HepG2 (cell line): ENCODE data around the gene WDR53. TPM values are rescaled to one million over a fixed set of nuclear protein-coding genes. Genes with fewer than 3 reads are reported as not detected.

ENCODE experiments used
- AFF4 ChIP-seq: sonication (generic); formaldehyde crosslinking; IDR thresholded peaks from 2 replicates; pipeline ENCODE4 v1.4.0; 2020; ENCODE audit warnings: missing genetic modification reagents
- BCL3 ChIP-seq: sonication (generic); formaldehyde crosslinking; IDR thresholded peaks from 2 replicates; pipeline ENCODE4 v1.5.1; 2020; ENCODE audit warnings: mild to moderate bottlenecking, missing genetic modification reagents, moderate library complexity
- CREB1 ChIP-seq, 2 experiments: fragments of 450-650 bp in 1 of 2; IDR thresholded peaks; 2 replicates each; pipeline ENCODE4 v1.6.1; 2016 to 2017; ENCODE audit warnings: control low read depth in 1 of 2, mild to moderate bottlenecking in 1 of 2, missing compliant biosample characterization in 1 of 2, missing genetic modification characterization in 1 of 2
- CTCF ChIP-seq: sonication (generic); formaldehyde crosslinking; IDR thresholded peaks from 2 replicates; pipeline ENCODE4 v1.5.0; 2020; ENCODE audit warnings: mild to moderate bottlenecking, missing genetic modification reagents, moderate library complexity
- EHMT2 ChIP-seq: fragments of 200-600 bp; sonication (generic); IDR thresholded peaks from 2 replicates; pipeline ENCODE4 v1.7.0; 2017; ENCODE audit warnings: antibody characterized with exemption, low read depth, low read length, borderline replicate concordance
- ELF4 ChIP-seq: sonication (generic); formaldehyde crosslinking; IDR thresholded peaks from 2 replicates; pipeline ENCODE4 v1.5.0; 2020; ENCODE audit warnings: missing genetic modification reagents, mild to moderate bottlenecking, moderate library complexity, borderline replicate concordance
- ERF ChIP-seq: IDR thresholded peaks from 2 replicates; pipeline ENCODE4 v1.6.1; 2018; ENCODE audit warnings: missing biosample characterization, missing genetic modification reagents
- MTERF4 ChIP-seq: sonication (generic); formaldehyde crosslinking; IDR thresholded peaks from 2 replicates; pipeline ENCODE4 v1.8.0; 2023; ENCODE audit warnings: mild to moderate bottlenecking, missing genetic modification reagents
- MXD1 ChIP-seq: sonication (generic); formaldehyde crosslinking; IDR thresholded peaks from 2 replicates; pipeline ENCODE4 v1.4.0; 2020; ENCODE audit warnings: mild to moderate bottlenecking, missing genetic modification reagents
- PHF21A ChIP-seq: sonication (generic); formaldehyde crosslinking; IDR thresholded peaks from 2 replicates; pipeline ENCODE4 v1.5.0; 2020; ENCODE audit warnings: mild to moderate bottlenecking, missing genetic modification reagents
- POLR2G ChIP-seq: fragments of 200-400 bp; formaldehyde crosslinking; IDR thresholded peaks from 2 replicates; pipeline ENCODE4 v1.6.1; 2018; ENCODE audit warnings: mild to moderate bottlenecking, low read depth, low read length, moderate library complexity
- RNF2 ChIP-seq: fragments of 450-650 bp; conservative IDR thresholded peaks from 2 replicates; pipeline ENCODE4 v1.6.1; 2016; ENCODE audit warnings: low read depth
- SETDB1 ChIP-seq: sonication (generic); formaldehyde crosslinking; IDR thresholded peaks from 2 replicates; pipeline ENCODE4 v1.5.1; 2020; ENCODE audit warnings: missing genetic modification reagents, mild to moderate bottlenecking, borderline replicate concordance
- THAP8 ChIP-seq: sonication (generic); formaldehyde crosslinking; IDR thresholded peaks from 2 replicates; pipeline ENCODE4 v1.5.1; 2020; ENCODE audit warnings: missing genetic modification reagents, mild to moderate bottlenecking, borderline replicate concordance
- ZBTB8A ChIP-seq: sonication (generic); formaldehyde crosslinking; IDR thresholded peaks from 2 replicates; pipeline ENCODE4 v1.4.0; 2020; ENCODE audit warnings: mild to moderate bottlenecking, low read depth, missing genetic modification reagents, borderline replicate concordance
- ZNF710 ChIP-seq: sonication (generic); formaldehyde crosslinking; IDR thresholded peaks from 2 replicates; pipeline ENCODE4 v1.5.0; 2020; ENCODE audit warnings: mild to moderate bottlenecking, missing genetic modification reagents, borderline replicate concordance
- polyA plus RNA-seq, 8 experiments: library from polyadenylated mRNA; depleted of rRNA in 3 of 8; stranded (reverse) in 7 of 8; unstranded in 1 of 8; fragments of >200 nt; fragmentation: Illumina TruSeq in 4 of 8; extraction: Trizol in 4 of 8; gene quantifications; 2 replicates each; pipeline versions ENCODE4 v1.2.1 to v1.2.3, GENCODE V29; 2011 to 2016; ENCODE audit warnings: low read depth in 4 of 8, missing spikeins in 1 of 8, mixed read lengths in 1 of 8; ENCODE audit not compliant: insufficient read depth in 1 of 8
- total RNA-seq, 5 experiments: library from RNA; depleted of rRNA; stranded (reverse); fragments of >200 nt; fragmentation: Illumina TruSeq; extraction: Trizol; gene quantifications; 2 replicates each; pipeline ENCODE4 v1.2.3, GENCODE V29; 2016; ENCODE audit warnings: low read depth in 1 of 5

The WDR53 gene
- total and polyA plus RNA-seq, 2 of the 13 experiments (the other 11 are each of a cell fraction or from before 2014, with no cell fraction given) = 3.5 to 7.7 TPM

GRCh38 chr3:196518966-196519717, 49.2 kb downstream of the WDR53 start (continued):
- TF ChIP-seq MXD1 (CRISPR knock-in tag) = no peak
- peak; percentile 38; the same call in 1 of the 2 replicates for TF ChIP-seq ERF (CRISPR knock-in tag)
- no peak for TF ChIP-seq PHF21A (CRISPR knock-in tag)
- no peak for TF ChIP-seq AFF4 (CRISPR knock-in tag)
- 0 out of 2 replicates have a peak, but pooled peaks have one; percentile 45 for TF ChIP-seq RNF2
- no peak for TF ChIP-seq BCL3 (CRISPR knock-in tag)
- TF ChIP-seq MTERF4 (CRISPR knock-in tag) = no peak
- TF ChIP-seq POLR2G = no peak
- no peak for TF ChIP-seq SETDB1
- TF ChIP-seq THAP8 = no peak
- TF ChIP-seq CREB1 (IDR thresholded peaks at IDR 0.05) = no peak
- no peak for TF ChIP-seq CREB1 (CRISPR knock-in tag; IDR thresholded peaks at IDR 0.05)
- TF ChIP-seq ZNF710 (CRISPR knock-in tag) = 0 out of 2 replicates have a peak, but pooled peaks have one; percentile 32
- TF ChIP-seq EHMT2 = no peak
- TF ChIP-seq CTCF (CRISPR knock-in tag) = peak; percentile 92
- TF ChIP-seq ZBTB8A (CRISPR knock-in tag) = no peak
- TF ChIP-seq ELF4 (CRISPR knock-in tag) = no peak
